Stimulated activated CD4-positive, alpha-beta T cell treated with anti-CD3 and anti-CD28 coated beads, Interleukin-4, amount 100 ng/mL, for 24 hours (primary cell): ENCODE results near the gene ZXDC.

Experiments
- DNase-seq: peaks from one replicate; pipeline ENCODE4 v3.0.0-alpha.2; 2020

Gene ZXDC

DNA sequence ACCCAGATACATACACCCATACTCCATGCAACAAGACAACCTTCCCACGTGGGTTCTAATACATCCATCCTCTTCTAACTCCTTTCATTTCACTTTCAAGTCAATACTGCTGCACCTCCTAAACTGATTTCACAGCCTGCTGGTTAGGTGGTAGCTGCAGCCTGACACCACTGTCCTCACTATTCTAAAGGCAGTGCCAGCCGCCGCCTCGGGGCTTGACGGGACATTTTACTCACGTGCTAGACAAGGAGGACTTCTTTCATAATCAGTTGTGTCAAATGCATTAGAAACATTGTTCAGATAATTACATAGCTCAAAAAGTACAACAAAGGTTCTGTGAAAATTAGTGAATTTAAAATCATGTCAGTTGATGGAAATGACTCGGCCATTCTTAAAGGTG, 35.6 kb upstream of the ZXDC start:
- DNase-seq: no peak

DNA sequence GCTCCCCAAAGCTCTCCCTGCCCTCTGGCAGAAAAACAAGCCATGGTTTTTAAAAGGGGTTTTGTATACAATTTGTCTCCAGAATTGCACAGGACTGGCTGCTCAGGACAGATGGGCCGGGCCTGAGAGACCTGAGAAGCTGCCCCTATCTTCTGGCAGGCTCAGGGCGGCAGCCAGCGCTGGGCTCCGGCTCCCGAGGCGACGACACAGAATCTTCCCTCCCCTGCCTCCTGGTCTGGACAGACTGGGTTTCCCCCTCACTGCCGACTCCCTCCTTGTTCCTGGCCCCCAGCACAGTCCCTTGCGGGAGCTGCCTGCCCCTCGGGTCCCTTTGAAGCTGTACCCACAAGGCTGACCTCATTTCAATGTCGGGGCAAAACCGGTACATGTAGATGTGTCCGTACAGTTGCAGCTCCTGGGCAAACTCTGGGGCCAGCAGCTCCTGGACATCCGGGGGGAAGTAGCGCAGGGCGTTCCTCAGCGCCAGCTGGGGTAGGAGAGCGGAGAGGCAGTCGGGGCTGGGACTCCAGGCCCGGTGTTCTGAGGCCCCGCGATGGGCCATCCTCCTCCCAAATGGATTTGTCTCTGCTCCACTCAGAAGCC, 34.7 kb upstream of the ZXDC start:
- DNase-seq: no peak

- DNase-seq: no peak
Measured at GRCh38 chr3:126509597-126510307, 34.1 kb upstream of the ZXDC start.

DNA sequence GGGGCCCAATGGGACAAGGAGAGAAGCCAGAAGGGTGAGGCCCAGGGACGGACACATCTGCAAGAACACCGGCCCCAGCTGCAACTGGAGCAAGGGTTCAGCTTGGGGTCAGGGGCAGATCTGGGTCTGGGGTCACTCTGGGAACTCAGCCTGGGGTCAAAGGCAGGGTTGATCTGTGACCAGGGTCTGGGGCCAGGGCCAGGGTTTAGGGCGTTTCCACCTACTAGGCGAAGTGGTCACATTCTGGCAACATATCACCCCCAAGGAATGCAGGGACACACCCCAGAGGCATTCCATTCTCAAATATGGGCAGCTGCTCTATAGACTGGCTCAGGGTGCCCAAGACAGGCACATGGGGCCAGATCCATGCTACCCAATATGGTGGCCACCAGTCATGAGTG, 32.9 kb upstream of the ZXDC start:
- DNase-seq: no peak

GRCh38 chr3:126507886-126508285, 32.2 kb upstream of the ZXDC start:
- DNase-seq: no peak

DNA sequence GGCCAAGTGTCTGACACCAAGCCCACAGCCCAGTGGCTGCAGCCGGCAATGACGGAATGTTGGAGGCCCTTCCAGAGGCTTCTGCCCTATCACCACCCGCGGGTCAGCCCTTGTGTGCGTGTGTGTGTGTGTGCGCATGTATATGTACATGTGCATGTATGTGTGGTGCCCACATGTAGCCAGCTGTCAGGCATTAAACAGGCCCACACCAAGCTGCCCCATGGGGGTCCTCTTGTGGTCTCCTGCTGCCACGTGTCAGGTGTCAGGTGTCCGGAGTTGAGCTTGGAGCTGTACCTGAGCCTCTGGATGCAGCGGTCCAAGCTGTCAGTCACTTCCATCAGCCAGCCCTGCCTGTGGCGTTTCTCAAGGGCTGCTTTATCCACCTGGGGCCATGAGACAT, 28.0 kb upstream of the ZXDC start:
- no peak for DNase-seq

GRCh38 chr3:126502656-126503055, 27.0 kb upstream of the ZXDC start:
- DNase-seq: no peak

DNA sequence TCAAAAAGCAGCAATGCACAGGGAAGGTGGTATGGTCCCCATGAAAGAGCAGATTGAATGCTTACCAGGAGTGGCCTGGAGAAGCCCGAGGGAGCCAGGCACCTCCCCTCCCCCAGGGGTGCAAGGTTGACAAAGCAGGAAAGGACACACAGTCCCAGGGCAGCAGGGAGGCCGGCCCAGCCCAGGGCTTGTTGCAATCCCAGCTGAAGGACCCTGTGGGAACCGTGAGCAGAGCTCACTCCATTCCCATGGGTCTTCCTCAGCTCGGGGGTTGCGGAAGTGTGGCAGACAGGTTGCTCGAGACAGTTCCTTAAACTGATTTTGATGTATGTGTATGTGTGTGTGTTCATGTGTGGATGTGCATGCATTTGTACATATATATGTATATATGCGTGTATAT, 26.0 kb upstream of the ZXDC start:
- DNase-seq: no peak

GRCh38 chr3:126501054-126501453, 25.4 kb upstream of the ZXDC start:
- no peak for DNase-seq

- DNase-seq: no peak
Measured at GRCh38 chr3:126500016-126500415, 24.3 kb upstream of the ZXDC start.

DNA sequence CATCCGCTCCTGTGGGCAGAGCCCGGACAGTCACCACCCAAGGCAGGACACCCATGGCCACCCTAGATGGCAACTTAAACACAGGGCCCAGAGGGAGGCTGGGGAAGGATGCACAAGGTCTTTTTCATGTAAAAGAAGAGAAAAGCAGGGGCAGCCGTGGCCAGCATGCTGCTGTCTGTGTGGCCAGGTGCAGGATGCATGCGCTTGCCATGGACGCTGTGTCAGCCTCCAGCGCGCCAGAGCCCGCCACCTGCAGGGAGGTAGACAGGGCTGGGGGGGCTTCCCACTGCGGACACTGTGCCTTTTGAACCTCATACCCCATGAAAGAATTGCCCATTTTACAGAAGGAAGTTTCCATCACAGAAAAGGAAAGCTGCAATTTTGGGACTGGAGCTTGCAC, 23.7 kb upstream of the ZXDC start:
- no peak for DNase-seq

DNA sequence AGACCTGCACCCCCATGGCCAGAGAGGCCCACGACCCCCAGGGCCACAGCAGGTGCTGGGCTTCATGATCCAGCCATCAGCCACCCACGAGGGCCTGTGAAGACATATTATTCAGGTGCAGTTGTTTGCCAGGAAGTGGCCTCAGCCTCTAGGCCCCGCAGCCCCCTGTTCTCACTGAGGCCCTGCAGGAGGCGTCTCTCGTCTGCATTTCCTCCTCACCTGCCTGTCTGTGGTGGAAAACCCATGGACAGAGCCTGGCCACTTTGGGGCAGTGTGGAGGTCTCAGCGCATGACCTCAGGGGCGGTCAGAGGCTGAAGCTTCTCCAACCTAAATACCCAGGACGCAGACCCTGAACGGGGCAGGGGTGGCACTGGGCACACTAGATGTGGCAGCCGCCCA, 23.2 kb upstream of the ZXDC start:
- DNase-seq: no peak

DNA sequence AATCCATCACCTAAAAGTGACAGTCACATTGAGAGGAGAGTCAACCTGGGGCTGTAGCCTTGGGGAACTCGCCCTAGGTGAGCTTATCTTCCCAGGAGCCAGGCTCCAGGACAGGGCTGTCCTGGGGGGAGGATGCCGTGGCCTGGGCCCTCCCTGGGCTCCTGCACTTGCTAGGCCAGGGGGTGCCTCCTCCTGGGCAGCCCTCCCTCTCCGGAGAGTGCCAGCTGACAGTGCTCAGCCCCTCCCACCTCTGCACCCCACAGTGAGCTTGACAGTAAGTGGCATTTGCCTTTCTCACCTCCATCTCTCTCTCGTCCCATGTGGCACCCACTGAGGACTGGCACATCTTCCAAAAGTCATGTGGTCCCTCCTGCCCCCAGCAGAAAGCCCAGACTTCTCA, 22.8 kb upstream of the ZXDC start:
- DNase-seq: no peak

DNA sequence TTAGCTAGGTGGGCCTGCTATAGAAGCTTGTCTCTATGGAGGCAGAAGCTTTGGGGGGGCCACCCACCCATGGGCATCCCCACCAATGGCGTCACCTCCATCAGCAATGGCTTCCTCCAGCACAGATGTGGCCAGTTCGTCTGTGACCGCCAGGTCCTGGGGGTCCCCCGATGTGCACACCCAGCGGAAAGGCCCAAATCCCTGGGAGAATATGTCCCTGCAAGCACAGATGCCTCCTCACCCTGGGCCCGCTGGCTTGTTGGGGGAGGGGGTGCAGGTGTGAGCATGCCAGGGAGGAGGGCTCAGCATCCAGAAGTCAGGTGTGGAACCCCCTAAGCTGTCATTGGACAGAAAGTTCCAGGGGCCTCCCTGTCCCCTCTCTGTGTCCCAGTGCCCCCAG, 22.3 kb upstream of the ZXDC start:
- DNase-seq: no peak

- DNase-seq: no peak
Measured at GRCh38 chr3:126496894-126497850, 21.5 kb upstream of the ZXDC start.

- DNase-seq: no peak
Measured at GRCh38 chr3:126495786-126496185, 20.1 kb upstream of the ZXDC start.

DNA sequence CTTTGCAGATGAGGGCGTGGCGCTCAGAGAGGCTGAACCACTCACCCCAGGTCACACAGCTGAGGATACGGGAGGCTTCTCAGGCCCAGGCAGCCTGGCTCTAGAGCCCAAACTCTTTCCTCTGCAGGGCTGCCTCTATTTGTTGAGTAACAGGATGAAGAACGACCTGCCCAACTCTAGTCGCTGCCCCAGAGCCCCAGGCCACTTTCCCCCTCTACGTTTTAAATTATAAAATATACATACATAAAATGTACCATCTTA, 19.2 kb upstream of the ZXDC start:
- no peak for DNase-seq

DNA sequence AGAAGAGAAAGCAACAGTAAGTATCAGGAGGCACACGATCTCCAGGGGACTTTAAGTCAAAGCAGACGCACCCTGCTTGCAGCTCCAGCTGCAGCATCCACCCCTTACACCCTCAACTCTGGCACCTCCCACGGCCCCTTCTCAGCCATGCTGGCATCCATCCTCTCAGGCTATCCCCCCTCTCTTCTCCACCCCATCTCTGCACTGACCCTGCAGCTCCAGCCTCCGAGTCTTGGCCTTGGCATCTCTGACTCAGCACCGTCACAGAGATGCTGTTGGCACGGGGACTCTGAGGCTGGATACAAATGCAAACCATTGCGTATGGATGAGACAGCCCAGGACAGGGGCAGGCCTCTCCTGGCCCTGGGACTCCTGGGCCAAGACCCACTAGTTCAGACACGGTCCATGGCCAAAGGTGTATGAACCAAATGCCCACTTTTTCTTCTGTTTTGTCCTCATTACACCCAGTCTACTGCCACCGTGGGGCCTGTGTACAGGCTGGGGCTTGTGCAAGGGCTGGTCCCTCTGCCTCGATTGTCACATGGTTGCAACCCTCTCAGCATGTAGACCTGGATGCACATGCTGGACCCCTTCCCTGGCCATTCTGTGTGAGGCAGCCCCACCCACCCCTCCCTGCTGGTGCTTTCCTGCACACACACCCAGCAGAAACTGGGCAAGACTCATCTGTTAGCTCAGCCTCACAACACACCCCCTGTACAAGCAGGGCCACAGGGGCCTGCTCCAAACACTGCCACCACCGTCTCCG, 18.7 kb upstream of the ZXDC start:
- DNase-seq: no peak

- DNase-seq: no peak
Measured at GRCh38 chr3:126493739-126494138, 18.0 kb upstream of the ZXDC start.

DNA sequence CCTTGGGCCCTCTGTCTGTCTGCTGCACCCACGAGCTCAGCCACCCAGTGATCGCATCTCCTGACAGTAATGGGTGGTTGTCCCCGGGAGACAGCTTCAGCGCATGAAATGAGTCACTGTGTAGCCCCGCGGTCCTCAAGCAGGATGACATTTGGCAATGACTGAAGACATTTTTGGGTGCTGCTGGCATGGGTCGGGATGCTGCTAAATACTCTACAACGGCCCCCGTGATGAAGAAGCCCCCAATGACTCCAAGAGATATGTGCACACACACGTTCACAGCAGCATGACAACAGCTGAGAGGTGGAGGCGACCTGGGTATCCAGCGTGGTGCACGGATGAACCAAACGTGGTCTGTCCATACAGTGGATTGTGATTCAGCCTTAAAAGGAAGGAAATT, 17.4 kb upstream of the ZXDC start:
- no peak for DNase-seq

DNA sequence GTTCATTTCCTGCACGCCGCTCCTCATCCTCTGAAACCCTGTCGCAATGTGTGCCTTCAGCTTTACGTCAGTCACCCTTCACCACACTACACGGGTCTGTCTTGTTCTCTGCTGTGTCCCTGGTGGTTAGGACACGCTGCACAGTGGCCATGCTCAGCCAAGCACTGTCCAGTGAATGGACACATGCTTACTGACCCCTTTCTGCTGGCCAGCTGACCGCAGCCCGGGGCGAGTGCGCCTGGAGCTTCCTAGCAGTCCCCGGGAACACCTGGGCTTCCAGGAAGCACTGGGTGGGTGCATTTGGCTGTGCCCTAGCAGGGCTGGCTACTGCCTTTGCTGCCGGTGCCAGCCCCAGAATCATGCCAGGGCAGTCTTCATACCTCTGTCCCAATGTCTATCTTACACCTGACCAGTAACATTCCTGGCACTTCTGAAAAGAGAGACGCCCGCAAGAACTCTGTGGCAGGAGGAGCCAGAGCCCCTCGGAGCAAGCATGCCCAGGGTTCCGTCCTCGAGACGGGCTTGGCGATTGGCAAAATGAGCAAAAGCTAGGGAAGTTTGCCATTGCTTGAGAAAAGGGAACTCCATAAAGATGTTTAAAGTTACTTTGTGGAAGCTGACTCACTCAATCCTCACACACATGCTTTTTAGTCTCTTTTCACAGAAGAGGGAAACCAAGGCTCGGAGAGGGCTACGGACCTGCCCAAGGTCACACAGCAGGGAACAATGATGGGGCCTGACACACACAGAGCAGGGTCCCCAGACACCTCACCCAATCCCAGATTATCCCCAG, 15.7 kb upstream of the ZXDC start:
- no peak for DNase-seq

- no peak for DNase-seq
Measured at GRCh38 chr3:126490619-126491018, 14.9 kb upstream of the ZXDC start.
